ENCODE measurements around the gene PTPRN2. TPM values are rescaled to one million over a fixed set of nuclear protein-coding genes. Genes with fewer than 3 reads are reported as not detected.

PTPRN2 gene
- total and polyA plus RNA-seq, 2 donors (not counting 1 experiment from before 2014, with no cell fraction given): 0.54 to 1.2 TPM

DNA sequence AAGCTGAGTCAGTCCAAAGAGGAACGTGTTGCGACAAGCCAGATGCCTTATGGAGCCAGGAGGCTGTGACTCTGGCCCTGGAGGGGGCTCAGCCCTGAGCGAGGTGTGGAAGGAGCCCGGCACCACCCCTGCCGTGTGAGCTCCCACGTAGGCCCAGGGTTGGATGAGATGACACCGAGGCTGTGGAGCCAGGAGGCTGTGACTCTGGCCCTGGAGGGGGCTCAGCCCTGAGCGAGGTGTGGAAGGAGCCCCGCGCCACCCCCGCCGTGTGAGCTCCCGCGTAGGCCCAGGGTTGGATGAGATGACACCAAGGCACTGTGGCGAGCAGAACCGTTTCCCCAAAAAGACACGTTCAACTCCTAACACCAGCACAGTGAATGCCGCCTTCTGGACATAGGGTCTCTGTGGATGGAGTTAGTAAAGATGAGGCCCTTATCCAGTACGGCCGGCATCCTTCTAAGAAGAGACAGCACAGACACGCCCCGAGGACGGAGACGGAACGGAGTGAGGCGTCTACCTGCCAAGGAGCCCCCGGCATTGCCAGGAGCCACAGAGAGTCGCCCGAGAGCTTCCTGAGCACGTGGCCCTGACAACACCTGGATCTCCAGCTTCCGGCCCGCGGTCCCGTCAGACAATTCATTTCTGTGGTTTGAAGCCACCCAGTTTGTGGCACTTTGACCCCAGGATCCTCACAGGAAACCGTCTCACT, 778.3 kb downstream of the PTPRN2 start:
- H3K27ac ChIP-seq (ENCODE audit: insufficient read depth, low read length): no peak overlapping the region
- H3K36me3 ChIP-seq (ENCODE audit: control insufficient read depth, insufficient read depth, low read length): no peaks in the 10 kb centered on the region
- H3K9ac ChIP-seq (ENCODE audit: insufficient read depth, low read length): no peak overlapping the region
- H4K20me1 ChIP-seq (ENCODE audit: control insufficient read depth, extremely low read depth, insufficient read depth, low read length): no peaks in the 10 kb centered on the region
- TF ChIP-seq EZH2 (IDR thresholded peaks at IDR 0.05; ENCODE audit: low read length, missing control alignments): no peak
- TF ChIP-seq, protein P1, sequence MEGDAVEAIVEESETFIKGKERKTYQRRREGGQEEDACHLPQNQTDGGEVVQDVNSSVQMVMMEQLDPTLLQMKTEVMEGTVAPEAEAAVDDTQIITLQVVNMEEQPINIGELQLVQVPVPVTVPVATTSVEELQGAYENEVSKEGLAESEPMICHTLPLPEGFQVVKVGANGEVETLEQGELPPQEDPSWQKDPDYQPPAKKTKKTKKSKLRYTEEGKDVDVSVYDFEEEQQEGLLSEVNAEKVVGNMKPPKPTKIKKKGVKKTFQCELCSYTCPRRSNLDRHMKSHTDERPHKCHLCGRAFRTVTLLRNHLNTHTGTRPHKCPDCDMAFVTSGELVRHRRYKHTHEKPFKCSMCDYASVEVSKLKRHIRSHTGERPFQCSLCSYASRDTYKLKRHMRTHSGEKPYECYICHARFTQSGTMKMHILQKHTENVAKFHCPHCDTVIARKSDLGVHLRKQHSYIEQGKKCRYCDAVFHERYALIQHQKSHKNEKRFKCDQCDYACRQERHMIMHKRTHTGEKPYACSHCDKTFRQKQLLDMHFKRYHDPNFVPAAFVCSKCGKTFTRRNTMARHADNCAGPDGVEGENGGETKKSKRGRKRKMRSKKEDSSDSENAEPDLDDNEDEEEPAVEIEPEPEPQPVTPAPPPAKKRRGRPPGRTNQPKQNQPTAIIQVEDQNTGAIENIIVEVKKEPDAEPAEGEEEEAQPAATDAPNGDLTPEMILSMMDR (conservative IDR thresholded peaks at IDR 0.05 in 1 of 2, IDR thresholded peaks at IDR 0.05 in 1 of 2; ENCODE audit: low read depth in 1 of 2, low read length in 2 of 2): no peak
- H3K79me2 ChIP-seq (ENCODE audit: control insufficient read depth, insufficient read depth, low read length): no peaks in the 10 kb centered on the region
- H3K4me2 ChIP-seq (ENCODE audit: extremely low read depth, insufficient read depth, low read length): no peak overlapping the region
- H2AFZ ChIP-seq (ENCODE audit: low read length): no peak overlapping the region
- no peak for DNase-seq (ENCODE audit: low read depth in 2 of 2)
- H3K4me3 ChIP-seq (replicated peaks in 1 of 4; ENCODE audit: control extremely low read depth in 1 of 4, insufficient read depth in 1 of 4, low read depth in 3 of 4, low read length in 4 of 4): no peak overlapping the region
- H3K9me3 ChIP-seq (ENCODE audit: control insufficient read depth, insufficient read depth, low read depth, low read length): no peaks in the 10 kb centered on the region
- H3K4me1 ChIP-seq (ENCODE audit: control insufficient read depth, extremely low read depth, insufficient read depth, low read length): no peaks in the 10 kb centered on the region
- H3K27me3 ChIP-seq (ENCODE audit: control insufficient read depth, insufficient read depth, low read length): no peaks in the 10 kb centered on the region

DNA sequence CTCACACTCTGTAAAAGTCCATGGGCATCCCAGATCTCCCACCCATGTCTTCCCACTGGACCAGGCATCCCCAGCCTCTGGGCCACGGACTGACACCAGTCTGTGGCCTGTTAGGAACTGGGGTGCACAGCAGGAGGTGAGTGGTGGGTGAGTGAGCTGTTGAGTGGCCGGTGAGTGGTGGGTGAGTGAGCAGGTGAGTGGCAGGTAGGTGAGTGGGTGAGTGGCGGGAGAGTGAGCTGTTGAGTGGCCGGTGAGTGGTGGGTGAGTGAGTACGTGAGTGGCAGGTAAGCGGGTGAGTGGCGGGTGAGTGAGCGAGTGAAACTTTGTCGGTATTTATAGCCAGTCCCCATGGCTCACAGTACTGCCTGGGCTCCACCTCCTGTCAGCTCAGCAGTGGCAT, 779.6 kb downstream of the PTPRN2 start:
- no peak for DNase-seq (ENCODE audit: low read depth in 2 of 2)
- no peaks in the 10 kb centered on the region for H4K20me1 ChIP-seq (ENCODE audit: control insufficient read depth, extremely low read depth, insufficient read depth, low read length)
- no peaks in the 10 kb centered on the region for H3K9me3 ChIP-seq (ENCODE audit: control insufficient read depth, insufficient read depth, low read depth, low read length)
- no peak overlapping the region for H3K4me2 ChIP-seq (ENCODE audit: extremely low read depth, insufficient read depth, low read length)
- TF ChIP-seq EZH2 (IDR thresholded peaks at IDR 0.05; ENCODE audit: low read length, missing control alignments): no peak
- TF ChIP-seq, protein P1 (conservative IDR thresholded peaks at IDR 0.05 in 1 of 2, IDR thresholded peaks at IDR 0.05 in 1 of 2; ENCODE audit: low read depth in 1 of 2, low read length in 2 of 2): no peak
- H3K36me3 ChIP-seq (ENCODE audit: control insufficient read depth, insufficient read depth, low read length): no peaks in the 10 kb centered on the region
- no peaks in the 10 kb centered on the region for H3K4me1 ChIP-seq (ENCODE audit: control insufficient read depth, extremely low read depth, insufficient read depth, low read length)
- H3K27ac ChIP-seq (ENCODE audit: insufficient read depth, low read length): no peak overlapping the region
- H3K4me3 ChIP-seq (replicated peaks in 1 of 4; ENCODE audit: control extremely low read depth in 1 of 4, insufficient read depth in 1 of 4, low read depth in 3 of 4, low read length in 4 of 4): no peak overlapping the region
- H2AFZ ChIP-seq (ENCODE audit: low read length): no peak overlapping the region
- no peaks in the 10 kb centered on the region for H3K79me2 ChIP-seq (ENCODE audit: control insufficient read depth, insufficient read depth, low read length)
- no peaks in the 10 kb centered on the region for H3K27me3 ChIP-seq (ENCODE audit: control insufficient read depth, insufficient read depth, low read length)
- no peak overlapping the region for H3K9ac ChIP-seq (ENCODE audit: insufficient read depth, low read length)

GRCh38 chr7:157807510-157807909, 780.1 kb downstream of the PTPRN2 start:
- peak in 1 of 2 donors; percentile 62 for DNase-seq (ENCODE audit: low read depth in 2 of 2)
- Histone ChIP-seq H2AFZ (ENCODE audit: low read length) (no peak overlapping the region), H3K27me3 (ENCODE audit: control insufficient read depth, insufficient read depth, low read length) (no peaks in the 10 kb centered on the region), H3K9ac (ENCODE audit: insufficient read depth, low read length) (no peak overlapping the region), H3K4me1 (ENCODE audit: control insufficient read depth, extremely low read depth, insufficient read depth, low read length) (no peaks in the 10 kb centered on the region), H4K20me1 (ENCODE audit: control insufficient read depth, extremely low read depth, insufficient read depth, low read length) (no peaks in the 10 kb centered on the region), H3K9me3 (ENCODE audit: control insufficient read depth, insufficient read depth, low read depth, low read length) (no peaks in the 10 kb centered on the region), H3K4me3 (replicated peaks in 1 of 4; ENCODE audit: control extremely low read depth in 1 of 4, insufficient read depth in 1 of 4, low read depth in 3 of 4, low read length in 4 of 4) (no peak overlapping the region), H3K4me2 (ENCODE audit: extremely low read depth, insufficient read depth, low read length) (no peak overlapping the region), H3K79me2 (ENCODE audit: control insufficient read depth, insufficient read depth, low read length) (no peaks in the 10 kb centered on the region), H3K36me3 (ENCODE audit: control insufficient read depth, insufficient read depth, low read length) (no peaks in the 10 kb centered on the region), H3K27ac (ENCODE audit: insufficient read depth, low read length) (no peak overlapping the region)
- TF ChIP-seq, protein P1 (conservative IDR thresholded peaks at IDR 0.05 in 1 of 2, IDR thresholded peaks at IDR 0.05 in 1 of 2; ENCODE audit: low read depth in 1 of 2, low read length in 2 of 2): no peak
- TF ChIP-seq EZH2 (IDR thresholded peaks at IDR 0.05; ENCODE audit: low read length, missing control alignments): no peak

All from fibroblast of lung (primary cell).